RCC 7860 (cell line): ENCODE measurements around the gene CTNNA2.

Experiments
- DNase-seq: peaks from one replicate; pipeline ENCODE4 v3.0.0-alpha.2; 2015; ENCODE audit warnings: low spot score
- FAIRE-seq: peaks from 2 replicates; lab custom pipeline; 2012; peaks lifted over from hg19 to GRCh38; lab: Jason Lieb, UNC

The CTNNA2 gene

DNA sequence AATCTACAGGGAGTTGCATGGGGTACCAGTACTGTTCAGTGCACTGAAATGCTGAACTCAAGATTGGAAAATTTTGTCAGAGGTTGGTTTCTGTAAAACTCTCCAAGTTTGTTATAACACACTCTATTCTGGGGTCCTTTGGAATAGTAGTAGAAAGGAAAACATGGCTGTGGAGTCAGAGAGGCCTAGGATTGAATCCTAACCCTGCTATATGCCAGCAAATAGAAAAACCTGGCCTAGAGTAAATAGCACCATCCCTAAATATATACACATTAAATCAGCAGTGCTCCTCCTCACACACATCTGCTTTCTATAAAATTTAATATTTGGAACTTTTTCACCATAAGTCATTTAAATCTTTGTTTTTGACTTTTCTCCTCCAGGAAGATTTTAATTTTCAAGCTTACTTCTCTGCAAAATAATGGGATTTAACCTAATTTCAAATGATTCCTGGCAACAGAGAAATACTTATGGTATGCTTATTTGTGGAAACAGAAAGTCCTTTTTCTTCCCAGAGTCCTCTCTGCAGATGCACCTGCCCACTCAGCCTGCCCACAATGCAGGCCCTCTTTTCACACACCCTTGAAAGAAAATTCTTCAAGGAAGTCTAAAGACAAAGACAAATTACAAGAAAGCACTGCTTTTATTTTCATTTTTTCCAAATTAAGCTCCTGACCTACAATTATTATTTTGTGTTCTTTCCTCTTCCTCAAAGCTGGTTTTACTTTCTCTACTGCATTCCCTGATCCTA, 989.2 kb downstream of the CTNNA2 start:
- DNase-seq, result no peak
- FAIRE-seq, result no peak

DNA sequence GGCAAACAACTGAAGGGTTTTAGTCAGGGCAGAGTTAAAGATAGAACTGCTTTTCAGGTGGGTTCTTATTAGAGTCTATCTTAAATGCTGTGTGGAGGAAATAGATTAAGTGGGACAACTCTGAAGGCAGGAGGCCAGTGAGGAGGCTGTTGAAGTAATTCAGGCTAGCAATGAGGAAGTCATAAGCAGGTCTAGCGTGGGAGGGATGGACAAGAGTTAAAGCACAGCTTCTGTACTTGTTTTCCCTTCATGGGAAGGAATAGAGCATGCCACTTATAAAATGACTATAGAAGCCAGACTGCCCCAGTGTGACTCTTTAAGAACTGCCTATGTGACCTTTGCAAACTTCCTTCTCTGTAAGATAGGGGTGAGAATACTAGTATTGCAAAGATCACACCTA, 993.7 kb downstream of the CTNNA2 start:
- DNase-seq (no peak), FAIRE-seq (no peak)

DNA sequence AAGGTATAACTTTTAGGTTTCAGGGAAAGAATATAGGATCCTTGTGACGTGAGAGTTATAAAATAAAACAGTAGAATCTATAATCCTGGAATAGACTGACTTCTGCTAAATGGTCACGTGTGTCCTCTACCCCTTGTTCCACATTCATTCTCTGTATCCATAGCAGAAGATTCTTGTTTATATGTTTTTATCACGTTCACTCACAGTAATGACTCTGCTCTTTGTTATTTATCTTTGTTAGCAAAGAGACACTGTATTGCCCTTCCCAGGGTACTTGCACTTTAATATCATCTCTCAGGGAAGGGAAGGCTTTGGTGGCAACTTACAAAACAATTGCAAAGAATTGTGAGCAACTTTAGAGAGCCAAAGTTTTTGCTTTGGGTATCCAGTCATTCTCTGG, 997.9 kb downstream of the CTNNA2 start:
- FAIRE-seq, result no peak
- no peak for DNase-seq

DNA sequence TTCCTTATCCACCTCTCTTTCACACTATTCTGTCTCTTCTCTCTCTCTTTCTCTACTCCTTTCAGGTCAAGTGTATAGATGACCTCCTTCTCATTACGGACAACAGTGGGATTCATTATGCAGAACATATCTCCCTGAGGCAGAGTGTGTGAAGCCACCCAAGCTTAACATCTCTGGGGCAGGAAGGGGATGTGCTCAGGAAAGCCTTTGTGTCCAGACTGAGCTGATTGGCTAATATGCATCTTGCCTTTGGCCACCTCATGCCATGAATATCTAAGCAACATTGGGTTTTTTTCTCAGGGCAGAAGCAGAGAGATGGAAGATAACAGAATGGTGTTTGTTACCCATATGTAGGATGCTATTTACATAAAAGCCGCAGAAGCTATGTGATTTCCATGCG, 1003.1 kb downstream of the CTNNA2 start:
- DNase-seq (no peak), FAIRE-seq (no peak)

DNA sequence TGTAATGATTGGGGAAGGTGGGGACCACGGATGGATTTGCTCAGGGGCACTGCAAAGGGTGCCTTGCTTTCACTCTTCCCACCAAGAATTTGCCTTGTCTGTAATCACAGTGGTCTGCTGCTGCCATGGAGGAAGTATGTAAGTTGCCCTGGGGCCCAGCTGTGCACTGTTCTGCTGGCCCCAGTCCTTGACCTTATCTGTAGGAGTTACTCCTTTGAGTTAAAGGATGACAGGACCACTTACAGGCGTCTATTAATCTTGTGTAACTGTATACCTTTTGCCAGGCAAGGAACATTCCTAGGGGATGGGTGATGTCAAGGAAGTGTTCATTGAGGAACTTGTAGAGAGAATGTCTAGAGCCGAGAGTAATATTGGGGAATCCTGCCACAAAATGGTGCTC, 1004.5 kb downstream of the CTNNA2 start:
- FAIRE-seq, result no peak

DNA sequence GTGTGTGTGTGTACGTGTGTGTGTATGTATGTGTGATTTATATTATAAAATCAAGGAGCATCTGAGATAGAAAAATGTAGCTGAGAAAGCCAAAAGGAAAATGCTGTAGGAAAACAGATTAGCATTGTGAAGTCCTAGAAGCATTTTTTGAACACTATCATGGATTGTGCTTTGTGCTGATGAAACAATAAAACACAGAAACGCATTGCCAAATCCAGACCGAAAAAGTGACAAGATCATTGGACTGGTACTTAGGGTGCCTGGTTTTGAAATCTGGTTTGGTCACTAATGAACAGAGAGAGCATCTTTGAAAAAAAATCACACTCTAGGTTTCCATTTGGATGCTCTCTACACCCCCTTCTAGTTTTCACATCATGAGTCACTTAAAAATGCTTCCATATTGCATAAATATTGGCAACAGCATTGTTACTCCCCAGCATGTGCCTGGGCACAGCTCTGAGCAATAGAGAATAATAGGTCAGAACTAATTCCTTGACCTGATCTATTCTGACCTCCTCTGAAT, 1006.3 kb downstream of the CTNNA2 start:
- no peak for DNase-seq
- no peak for FAIRE-seq

More for the DNA sequence above, 1004.5 kb downstream of the CTNNA2 start:
- DNase-seq, result no peak

DNA sequence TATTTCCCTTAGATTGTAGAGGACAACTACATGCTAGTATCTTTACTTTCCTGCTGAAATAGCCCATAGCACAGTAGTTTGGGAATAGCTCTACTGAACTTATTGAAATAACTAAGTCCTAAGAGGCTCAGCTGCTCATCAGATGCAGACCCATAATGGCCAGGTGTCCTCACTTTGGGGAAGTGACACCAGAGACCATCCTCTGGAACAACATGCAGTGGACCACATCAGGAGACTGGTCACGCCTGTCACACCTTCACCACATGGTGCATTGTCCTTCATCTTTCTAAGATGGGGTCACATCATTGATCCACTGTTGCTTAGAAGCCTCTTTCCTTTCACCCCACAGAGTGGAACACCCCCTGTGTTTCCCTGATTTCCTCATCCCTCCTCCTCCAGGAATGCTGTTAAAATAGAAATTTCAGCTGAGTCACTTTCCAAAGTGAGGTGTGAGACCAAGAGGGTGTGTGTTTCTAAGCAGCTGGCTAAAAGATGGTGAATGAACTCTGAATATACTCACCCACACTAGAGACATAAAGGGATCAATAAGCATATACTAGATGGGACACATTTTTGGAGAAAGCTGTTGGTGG, 1006.9 kb downstream of the CTNNA2 start:
- DNase-seq, result no peak
- FAIRE-seq, result no peak

DNA sequence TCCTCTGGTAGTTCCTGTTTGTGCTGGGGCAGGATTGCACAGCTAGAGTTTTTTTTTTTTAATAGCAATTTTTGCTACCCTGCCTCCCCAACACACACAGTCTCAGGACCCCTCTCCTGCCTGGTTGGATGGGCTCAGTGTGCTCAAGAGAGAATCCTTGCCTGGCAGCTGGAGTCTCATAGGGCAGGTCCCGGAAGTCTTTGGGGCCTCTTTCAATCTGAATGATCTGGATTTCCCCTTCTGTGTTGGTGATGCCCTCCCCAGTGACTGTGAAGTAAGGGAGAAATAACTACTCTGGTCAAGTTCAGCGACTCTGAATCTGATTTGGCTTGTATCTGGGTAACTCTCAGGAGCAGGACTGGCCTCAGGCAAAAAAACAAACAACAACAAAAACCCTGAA, 1012.3 kb downstream of the CTNNA2 start:
- FAIRE-seq, result no peak
- no peak for DNase-seq

DNA sequence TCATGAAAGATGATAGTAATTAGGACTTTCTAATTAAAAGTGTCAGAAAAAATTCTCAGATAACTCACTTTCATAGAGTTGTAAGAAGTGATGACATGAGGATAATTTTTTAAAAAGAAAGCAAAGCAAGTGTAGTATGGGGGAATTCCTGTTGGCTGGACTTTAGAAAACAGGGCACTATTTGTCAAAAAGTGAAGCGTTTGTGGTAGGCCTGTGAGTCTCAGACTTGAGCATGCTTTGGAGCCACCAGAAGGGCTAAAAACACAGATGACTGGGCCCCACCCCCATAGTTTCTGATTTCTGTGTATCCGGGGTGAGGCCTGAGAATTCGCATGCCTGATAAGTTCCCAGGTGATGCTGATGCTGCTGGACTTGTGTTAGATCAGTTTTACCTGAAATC, 1014.3 kb downstream of the CTNNA2 start:
- FAIRE-seq (no peak), DNase-seq (no peak)

DNA sequence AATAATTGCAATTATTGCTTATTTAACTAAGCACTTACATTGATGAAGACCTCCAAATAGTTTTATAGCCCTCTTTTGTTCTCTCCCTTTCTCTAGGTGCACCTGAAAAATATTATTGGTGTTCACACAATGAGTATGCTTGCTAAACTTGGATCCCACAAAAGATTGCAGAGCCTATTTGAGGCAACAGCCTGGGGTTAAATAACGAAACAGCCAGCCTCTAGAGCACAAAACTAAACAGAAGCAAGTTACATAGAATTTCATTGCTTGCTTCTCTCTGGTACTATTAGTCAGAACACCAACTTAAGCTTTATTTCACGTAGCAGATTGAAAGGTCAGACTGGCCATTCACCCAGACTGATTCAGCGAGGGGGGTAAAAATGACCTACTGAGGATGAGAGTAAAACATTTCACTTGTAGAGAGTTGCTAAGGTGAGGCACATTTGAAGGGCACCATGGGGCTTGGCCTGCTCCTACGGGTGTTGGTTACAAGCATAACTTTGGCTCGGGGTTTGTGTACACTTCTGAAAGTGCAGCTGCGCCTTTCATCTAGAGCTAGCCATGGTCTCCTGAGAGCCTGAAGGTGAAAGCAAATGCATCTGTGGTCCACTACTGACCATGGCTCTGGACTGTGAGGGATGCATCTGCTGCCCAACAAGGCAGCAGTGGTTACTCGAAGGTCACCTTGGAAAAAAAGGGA, 1016.8 kb downstream of the CTNNA2 start:
- DNase-seq (no peak), FAIRE-seq (no peak)

DNA sequence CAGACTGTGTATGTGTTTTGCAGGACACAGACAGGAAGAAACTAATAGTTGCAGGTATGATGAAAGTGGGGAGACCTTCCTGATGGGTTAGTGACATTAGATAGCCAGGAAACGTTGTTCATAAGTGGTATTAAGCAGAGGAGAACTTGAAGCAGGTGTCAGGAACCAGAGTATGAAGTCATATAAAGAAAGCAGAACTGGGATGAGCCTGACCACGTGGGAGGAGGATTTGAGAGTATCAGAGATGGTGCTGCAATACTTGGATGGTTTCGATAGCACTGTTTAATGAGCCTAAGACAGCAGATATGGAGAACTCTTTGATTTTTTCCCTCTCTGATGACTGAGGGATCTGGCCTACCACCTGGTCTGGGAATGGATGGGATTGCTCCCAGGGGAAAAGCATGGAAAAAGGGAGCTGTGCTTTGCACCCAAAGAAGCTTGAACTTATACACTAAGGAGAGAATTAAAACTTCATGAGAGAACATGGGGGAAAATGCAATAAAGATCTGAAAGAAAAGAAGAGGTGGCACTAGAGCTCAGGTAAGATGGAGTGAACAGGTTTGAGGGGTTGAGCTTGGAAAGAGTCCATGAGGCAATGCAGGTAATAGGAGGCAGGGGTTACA, 1017.7 kb downstream of the CTNNA2 start:
- DNase-seq (no peak), FAIRE-seq (no peak)

DNA sequence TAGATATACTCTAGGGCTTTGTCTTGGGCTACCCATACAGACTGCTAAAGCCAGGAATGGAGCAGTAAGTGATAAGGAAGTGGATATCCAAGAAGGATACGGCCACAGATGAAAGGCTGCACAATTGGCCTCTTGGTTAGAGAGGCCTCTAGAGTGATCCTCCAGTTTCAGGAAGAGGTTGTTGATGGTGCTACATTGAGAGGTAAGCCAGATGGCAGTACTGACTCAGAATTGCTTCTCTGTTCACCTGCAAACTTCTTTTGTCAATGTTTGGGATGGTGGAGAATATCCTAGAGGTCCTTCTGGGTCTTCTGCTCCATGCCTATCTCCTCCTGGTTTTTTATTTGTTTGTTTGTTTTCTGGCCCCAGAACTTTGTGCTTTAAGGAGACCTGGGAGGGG, 1018.5 kb downstream of the CTNNA2 start:
- DNase-seq (no peak), FAIRE-seq (no peak)

DNA sequence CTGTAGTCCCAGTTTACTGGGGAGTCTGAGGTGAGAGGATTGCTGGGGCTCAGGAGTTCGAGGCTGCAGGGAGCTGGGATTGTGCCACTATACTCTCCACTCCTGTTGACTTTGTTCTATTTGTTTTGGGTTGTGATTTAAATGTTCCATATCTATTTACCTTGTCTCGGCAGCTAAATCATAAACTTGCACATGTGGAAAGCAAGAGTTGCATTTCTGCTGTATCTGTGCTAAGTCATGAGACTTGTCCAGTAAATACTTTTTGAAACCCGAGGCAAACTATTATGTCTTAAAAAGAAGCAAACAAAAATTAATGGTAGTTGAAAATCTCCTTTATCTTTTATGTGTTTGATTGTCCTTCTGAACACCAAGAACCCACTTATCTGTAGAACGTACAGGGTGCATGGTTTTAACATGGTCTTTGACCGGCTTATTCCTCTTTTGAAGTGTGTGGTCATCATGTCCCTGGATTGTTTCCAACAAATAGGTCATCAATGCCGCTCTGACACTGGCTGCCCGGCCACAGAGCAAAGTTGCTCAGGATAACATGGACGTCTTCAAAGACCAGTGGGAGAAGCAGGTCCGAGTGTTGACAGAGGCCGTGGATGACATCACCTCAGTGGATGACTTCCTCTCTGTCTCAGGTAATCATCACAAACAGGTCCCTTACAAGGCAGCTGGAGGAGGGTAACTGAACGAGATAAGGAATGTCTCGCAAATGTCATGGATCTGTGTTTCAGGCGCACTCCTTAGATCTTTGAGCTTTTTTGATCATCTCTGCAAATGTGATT, 1032.8 kb downstream of the CTNNA2 start:
- FAIRE-seq, result no peak
- DNase-seq, result no peak

DNA sequence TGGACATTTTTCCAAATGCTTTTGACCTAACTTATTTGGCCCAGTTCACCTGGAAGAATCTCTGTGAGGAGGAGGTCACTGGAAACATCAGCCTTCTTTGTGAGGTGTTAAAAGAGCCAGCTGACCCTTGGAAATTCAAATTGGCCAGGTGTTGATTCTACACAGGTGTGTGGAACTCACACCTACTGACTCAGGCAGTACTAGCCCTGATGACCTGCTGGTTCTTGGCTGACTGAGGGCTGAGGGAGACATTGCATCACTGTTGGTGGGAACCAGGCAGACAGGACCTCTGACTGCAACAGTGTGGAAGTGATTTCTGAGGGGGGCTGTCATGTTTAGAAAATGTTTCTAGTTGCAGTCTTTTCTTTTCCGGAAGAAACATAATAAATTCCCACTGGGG, 1033.9 kb downstream of the CTNNA2 start:
- FAIRE-seq, result no peak

DNA sequence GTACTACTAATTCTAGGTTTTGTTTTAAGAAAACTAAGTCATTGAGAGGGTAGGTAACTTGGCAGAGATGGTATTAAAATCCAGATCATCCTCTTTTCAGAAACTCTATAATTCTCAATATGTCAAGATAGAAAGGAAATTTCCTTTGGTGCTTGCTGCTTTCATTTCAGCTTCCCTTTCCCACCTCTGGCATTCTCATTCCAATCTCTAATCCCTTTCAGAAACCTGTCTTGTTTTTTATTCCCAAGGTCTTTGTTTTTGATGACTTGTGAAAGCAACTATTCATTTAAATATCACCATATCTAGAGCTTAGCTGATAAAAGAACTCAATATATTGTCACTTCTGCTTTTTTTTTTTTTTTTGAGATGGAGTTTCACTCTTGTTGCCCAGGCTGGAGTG, 1034.5 kb downstream of the CTNNA2 start:
- no peak for DNase-seq
- FAIRE-seq, result no peak

More for the DNA sequence above, 1033.9 kb downstream of the CTNNA2 start:
- no peak for DNase-seq

DNA sequence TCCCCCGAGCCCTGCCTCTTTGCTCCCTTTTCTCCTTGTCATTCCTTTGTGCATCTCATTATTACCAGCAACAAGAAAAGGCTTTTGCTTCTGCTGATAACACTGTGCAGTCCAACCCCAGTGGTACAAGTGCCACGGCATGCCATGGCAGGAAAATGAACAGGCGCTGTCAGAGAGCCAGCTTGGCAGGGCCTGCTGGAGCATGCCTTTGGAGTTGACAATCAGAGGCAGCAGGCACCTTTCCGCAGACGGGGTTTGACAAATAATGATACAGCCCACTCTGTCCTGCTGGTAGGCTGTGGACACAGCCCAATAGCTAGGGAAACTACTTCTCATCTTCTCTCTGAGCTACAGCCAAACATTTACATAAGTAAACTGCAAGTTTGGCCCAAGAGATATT, 1035.6 kb downstream of the CTNNA2 start:
- no peak for DNase-seq
- no peak for FAIRE-seq

DNA sequence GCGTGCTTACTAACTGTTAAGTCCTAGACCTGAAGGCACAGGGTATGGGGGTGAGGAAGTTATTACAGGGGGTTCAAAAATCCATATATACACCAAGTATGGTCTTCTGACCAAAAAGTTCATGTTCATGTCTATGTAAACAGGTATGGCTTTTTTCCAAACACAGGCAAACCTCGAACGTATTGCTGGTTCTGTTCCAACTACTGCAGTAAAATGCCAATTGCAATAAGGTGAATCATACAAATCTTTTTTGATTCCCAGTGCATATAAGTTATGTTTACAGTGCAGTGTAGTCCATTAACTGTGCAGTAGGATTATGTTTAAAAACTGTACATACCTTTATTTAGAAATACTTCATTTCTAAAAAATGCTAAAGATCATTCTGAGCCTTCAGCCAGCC, 1037.0 kb downstream of the CTNNA2 start:
- DNase-seq, result no peak
- no peak for FAIRE-seq

DNA sequence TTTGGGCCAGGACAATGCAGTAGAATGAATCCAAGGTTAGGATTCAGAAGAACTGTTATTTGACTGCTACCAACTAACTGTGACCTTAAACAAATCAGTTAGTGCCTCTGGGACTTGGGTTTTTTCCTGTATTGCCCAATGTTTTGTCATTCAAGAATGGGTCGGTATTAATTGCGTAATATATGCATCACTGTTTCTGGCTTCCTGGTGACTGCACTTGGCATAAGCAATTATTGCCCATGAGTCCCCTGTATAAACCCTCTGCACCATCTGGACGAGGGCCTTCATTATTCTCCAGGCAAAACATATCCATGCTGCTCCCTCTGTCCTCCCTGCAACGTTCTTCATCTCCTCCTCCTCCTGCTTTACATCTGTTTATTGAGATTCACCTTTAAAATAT, 1047.5 kb downstream of the CTNNA2 start:
- FAIRE-seq, result no peak

DNA sequence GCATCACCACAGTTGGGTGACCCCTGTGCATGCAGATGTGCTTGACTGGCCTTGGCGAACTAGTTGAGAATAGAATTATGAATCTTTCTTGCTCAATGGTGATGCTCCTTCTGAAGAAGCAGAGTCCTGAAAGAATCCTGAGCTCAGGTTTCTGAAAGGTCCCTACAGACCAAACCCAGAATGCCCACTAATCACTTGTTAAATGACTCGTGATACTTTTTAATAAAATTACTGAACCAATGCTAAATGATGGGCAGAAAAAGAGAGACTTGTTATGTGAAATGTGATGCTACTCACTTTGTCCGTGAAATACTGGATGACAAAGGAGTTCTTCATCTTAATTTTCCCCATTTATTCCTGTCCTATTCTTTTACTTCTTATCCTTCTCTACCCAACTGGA, 1055.2 kb downstream of the CTNNA2 start:
- no peak for DNase-seq
- FAIRE-seq, result no peak

More for the DNA sequence above, 1047.5 kb downstream of the CTNNA2 start:
- DNase-seq, result no peak

DNA sequence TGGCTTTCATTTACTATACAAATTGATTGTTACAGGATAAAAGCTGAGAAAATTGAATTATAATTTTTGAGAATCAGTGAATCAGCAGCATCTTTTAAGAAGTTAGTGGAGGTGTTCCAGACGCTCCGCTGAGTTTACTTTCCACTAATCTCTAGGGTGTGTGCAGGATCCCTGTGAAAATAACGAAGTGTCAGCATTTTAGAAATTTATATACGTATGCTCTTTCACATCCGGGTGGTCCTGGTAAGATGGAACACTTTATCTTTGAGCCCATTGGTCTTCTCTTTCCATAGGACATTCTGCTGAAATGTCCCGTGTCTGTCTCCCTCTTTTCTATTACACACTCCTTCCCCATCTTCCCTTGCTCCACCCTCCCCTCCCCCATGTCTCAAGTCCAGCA, 1060.3 kb downstream of the CTNNA2 start:
- FAIRE-seq (no peak), DNase-seq (no peak)

DNA sequence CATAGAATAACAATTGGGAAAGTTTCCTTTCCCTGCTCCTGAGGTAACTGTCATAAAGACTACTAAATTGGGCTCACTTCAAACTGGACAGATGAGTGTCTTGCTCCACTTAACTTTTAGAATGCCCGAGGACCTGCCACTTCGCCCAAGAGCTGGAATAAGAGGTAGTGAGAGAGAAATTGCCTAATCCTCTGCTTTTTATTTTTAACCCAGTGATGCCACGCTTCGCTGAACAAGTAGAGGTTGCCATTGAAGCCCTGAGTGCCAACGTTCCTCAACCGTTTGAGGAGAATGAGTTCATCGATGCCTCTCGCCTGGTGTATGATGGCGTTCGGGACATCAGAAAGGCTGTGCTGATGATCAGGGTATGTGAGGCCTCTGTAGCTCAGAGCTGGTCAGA, 1061.1 kb downstream of the CTNNA2 start:
- no peak for DNase-seq
- FAIRE-seq, result no peak
